ENCODE results near the gene TASOR2.

Gene TASOR2

GRCh38 chr10:5684971-5685763, 529 bp downstream of the TASOR2 start:
- peak; percentile 73 for DNase-seq (ENCODE audit: low spot score)

GRCh38 chr10:5685764-5686240, 1.2 kb downstream of the TASOR2 start:
- no peak for DNase-seq (ENCODE audit: low spot score)

- DNase-seq (ENCODE audit: low spot score), result no peak
Measured at GRCh38 chr10:5688587-5688986, 3.9 kb downstream of the TASOR2 start.

- no peak for DNase-seq (ENCODE audit: low spot score)
Measured at GRCh38 chr10:5691786-5692185, 7.1 kb downstream of the TASOR2 start.

- DNase-seq (ENCODE audit: low spot score), result peak; percentile 15
Measured at GRCh38 chr10:5692461-5693358, 8.1 kb downstream of the TASOR2 start.

- DNase-seq (ENCODE audit: low spot score), result no peak
Measured at GRCh38 chr10:5694573-5694972, 9.9 kb downstream of the TASOR2 start.

GRCh38 chr10:5697342-5697741, 12.7 kb downstream of the TASOR2 start:
- DNase-seq (ENCODE audit: low spot score), result no peak

- no peak for DNase-seq (ENCODE audit: low spot score)
Measured at GRCh38 chr10:5698062-5698461, 13.4 kb downstream of the TASOR2 start.

- DNase-seq (ENCODE audit: low spot score), result no peak
Measured at GRCh38 chr10:5708356-5708755, 23.7 kb downstream of the TASOR2 start.

GRCh38 chr10:5709865-5710264, 25.2 kb downstream of the TASOR2 start:
- DNase-seq (ENCODE audit: low spot score), result no peak

- no peak for DNase-seq (ENCODE audit: low spot score)
Measured at GRCh38 chr10:5710859-5711258, 26.2 kb downstream of the TASOR2 start.

- no peak for DNase-seq (ENCODE audit: low spot score)
Measured at GRCh38 chr10:5711642-5712041, 27.0 kb downstream of the TASOR2 start.

GRCh38 chr10:5719546-5719945, 34.9 kb downstream of the TASOR2 start:
- no peak for DNase-seq (ENCODE audit: low spot score)

- DNase-seq (ENCODE audit: low spot score), result no peak
Measured at GRCh38 chr10:5720182-5720581, 35.5 kb downstream of the TASOR2 start.

GRCh38 chr10:5723692-5724091, 39.1 kb downstream of the TASOR2 start:
- no peak for DNase-seq (ENCODE audit: low spot score)

GRCh38 chr10:5730766-5731165, 46.1 kb downstream of the TASOR2 start:
- no peak for DNase-seq (ENCODE audit: low spot score)

- DNase-seq (ENCODE audit: low spot score), result no peak
Measured at GRCh38 chr10:5731559-5731958, 46.9 kb downstream of the TASOR2 start.

GRCh38 chr10:5732141-5732540, 47.5 kb downstream of the TASOR2 start:
- DNase-seq (ENCODE audit: low spot score), result no peak
